H1 (cell line): ENCODE measurements around the gene CD180. TPM values are rescaled to one million over a fixed set of nuclear protein-coding genes. Genes with fewer than 3 reads are reported as not detected.

Source experiments
- CTCF ChIA-PET: fragments of 300-600 bp; sonication (Branson Sonifier 250); formaldehyde crosslinking; loops from one replicate; lab custom pipeline; 2021; ENCODE audit not compliant: partially characterized antibody; lab: Charles Lee
- POLR2A ChIA-PET: fragments of 300-600 bp; sonication (Branson Sonifier 250); formaldehyde crosslinking; loops from one replicate; lab custom pipeline; 2021; ENCODE audit warnings: inconsistent platforms; ENCODE audit not compliant: partially characterized antibody; lab: Charles Lee
- DNase-seq, 2 experiments: peaks; one replicate each; pipeline versions ENCODE4 v3.0.0 to v3.0.0-alpha.2; 2010 to 2022; ENCODE audit warnings: low spot score in 2 of 2, low read depth in 1 of 2, mixed read lengths in 1 of 2
- FAIRE-seq: peaks from 2 replicates; lab custom pipeline; 2011; peaks lifted over from hg19 to GRCh38; lab: Jason Lieb, UNC
- H2AFZ ChIP-seq: 2 replicates; pipeline ENCODE4 v1.8.1; 2012; ENCODE audit warnings: low read length, inconsistent platforms
- H2AK5ac ChIP-seq: 2 replicates; pipeline ENCODE4 v1.6.1; 2013; ENCODE audit warnings: low read depth, low read length
- H2BK120ac ChIP-seq: replicated peaks from 2 replicates; pipeline ENCODE3; 2013; ENCODE audit warnings: low read depth, low read length, inconsistent platforms
- H2BK12ac ChIP-seq: 2 replicates; pipeline ENCODE4 v1.6.1; 2013; ENCODE audit warnings: low read depth, low read length
- H2BK15ac ChIP-seq: 2 replicates; pipeline ENCODE4 v1.6.1; 2013; ENCODE audit warnings: low read length
- H2BK20ac ChIP-seq: 2 replicates; pipeline ENCODE4 v1.6.1; 2013; ENCODE audit warnings: low read length
- H2BK5ac ChIP-seq: 2 replicates; pipeline ENCODE4 v1.6.1; 2013; ENCODE audit warnings: low read depth, low read length
- H3K14ac ChIP-seq: 2 replicates; pipeline ENCODE4 v1.6.1; 2013; ENCODE audit warnings: inconsistent platforms; ENCODE audit not compliant: insufficient read length
- H3K18ac ChIP-seq: 2 replicates; pipeline ENCODE4 v1.6.1; 2013; ENCODE audit warnings: low read length; ENCODE audit errors: extremely low read depth
- H3K23ac ChIP-seq: 2 replicates; pipeline ENCODE4 v1.6.1; 2013; ENCODE audit warnings: inconsistent platforms; ENCODE audit not compliant: insufficient read length
- H3K23me2 ChIP-seq: 2 replicates; pipeline ENCODE4 v1.6.1; 2013; ENCODE audit warnings: low read depth, low read length
- H3K27ac ChIP-seq: 2 replicates; pipeline ENCODE4 v1.6.1; 2011; ENCODE audit warnings: low read depth, low read length, inconsistent platforms
- H3K27me3 ChIP-seq, 4 experiments: replicated peaks in 1 of 4; 1 replicate in 1 of 4; 2 replicates in 3 of 4; pipeline versions ENCODE4 v1.6.1 to v1.8.1; 2011 to 2013; ENCODE audit warnings: low read length in 3 of 4, mild to moderate bottlenecking in 3 of 4, inconsistent platforms in 2 of 4, mixed read lengths in 2 of 4, moderate library complexity in 1 of 4; ENCODE audit not compliant: control insufficient read depth in 3 of 4, insufficient read depth in 3 of 4; ENCODE audit errors: extremely low read depth in 1 of 4
- H3K36me3 ChIP-seq, 4 experiments: 2 replicates each; pipeline versions ENCODE4 v1.6.1 to v1.8.1; 2011 to 2013; ENCODE audit warnings: mild to moderate bottlenecking in 4 of 4, low read length in 3 of 4, moderate library complexity in 2 of 4, control low read depth in 1 of 4, inconsistent platforms in 1 of 4; ENCODE audit not compliant: insufficient read depth in 4 of 4, control insufficient read depth in 2 of 4
- H3K4ac ChIP-seq: replicated peaks from 2 replicates; pipeline ENCODE3; 2013; ENCODE audit warnings: low read length, low read depth, mixed read lengths, inconsistent platforms; ENCODE audit not compliant: insufficient read length
- H3K4me1 ChIP-seq, 4 experiments: replicated peaks in 1 of 4; 1 replicate in 1 of 4; 2 replicates in 3 of 4; pipeline versions ENCODE4 v1.6.1 to v1.8.1; 2011 to 2013; ENCODE audit warnings: low read length in 3 of 4, inconsistent platforms in 2 of 4, mixed read lengths in 1 of 4; ENCODE audit not compliant: insufficient read depth in 4 of 4, control insufficient read depth in 3 of 4
- H3K4me2 ChIP-seq, 2 experiments: 2 replicates each; pipeline versions ENCODE4 v1.6.1 to v1.8.1; 2011 to 2013; ENCODE audit warnings: low read depth in 2 of 2, low read length in 2 of 2, control low read depth in 1 of 2, inconsistent platforms in 1 of 2, mild to moderate bottlenecking in 1 of 2; ENCODE audit not compliant: insufficient read depth in 1 of 2
- H3K4me3 ChIP-seq, 4 experiments: fragments of 200-600, 300-600 bp in 1 of 4; sonication (generic), shearing (Covaris generic), sonication (Bioruptor Twin) in 1 of 4; 2 replicates each; pipeline versions ENCODE4 v1.5.1 to v1.8.1; 2011 to 2016; ENCODE audit warnings: low read length in 4 of 4, low read depth in 3 of 4, control low read depth in 2 of 4, inconsistent platforms in 2 of 4, mild to moderate bottlenecking in 2 of 4, mixed read lengths in 1 of 4, moderate library complexity in 1 of 4; ENCODE audit not compliant: insufficient read depth in 2 of 4; ENCODE audit errors: extremely low read depth in 1 of 4
- H3K56ac ChIP-seq: replicated peaks from 2 replicates; pipeline ENCODE3; 2013; ENCODE audit warnings: low read depth, mild to moderate bottlenecking, mixed read lengths, low read length, inconsistent platforms; ENCODE audit not compliant: insufficient read length
- H3K79me1 ChIP-seq: 2 replicates; pipeline ENCODE4 v1.6.1; 2013; ENCODE audit warnings: low read depth, low read length, control low read depth
- H3K79me2 ChIP-seq, 2 experiments: 2 replicates each; pipeline versions ENCODE4 v1.6.1 to v1.8.1; 2012 to 2013; ENCODE audit warnings: low read length in 2 of 2, mild to moderate bottlenecking in 2 of 2, inconsistent platforms in 1 of 2; ENCODE audit not compliant: insufficient read depth in 2 of 2, control insufficient read depth in 1 of 2
- H3K9ac ChIP-seq, 4 experiments: replicated peaks in 1 of 4; 1 replicate in 1 of 4; 2 replicates in 3 of 4; pipeline versions ENCODE4 v1.6.1 to v1.8.1; 2011 to 2013; ENCODE audit warnings: low read depth in 3 of 4, low read length in 3 of 4, control low read depth in 2 of 4, mild to moderate bottlenecking in 2 of 4, moderate library complexity in 2 of 4, inconsistent platforms in 1 of 4; ENCODE audit errors: extremely low read depth in 1 of 4
- H3K9me3 ChIP-seq, 2 experiments: 2 replicates each; pipeline versions ENCODE4 v1.6.1 to v1.8.1; 2012 to 2013; ENCODE audit warnings: mild to moderate bottlenecking in 2 of 2, moderate library complexity in 2 of 2, control low read depth in 1 of 2, inconsistent platforms in 1 of 2, low read depth in 1 of 2, low read length in 1 of 2, mixed read lengths in 1 of 2; ENCODE audit not compliant: insufficient read depth in 2 of 2
- H4K20me1 ChIP-seq, 2 experiments: replicated peaks in 1 of 2; 2 replicates each; pipeline versions ENCODE3 to v1.8.1; 2011 to 2013; ENCODE audit warnings: inconsistent platforms in 2 of 2, low read length in 2 of 2, mild to moderate bottlenecking in 1 of 2; ENCODE audit not compliant: insufficient read depth in 2 of 2, control insufficient read depth in 1 of 2
- H4K5ac ChIP-seq: 2 replicates; pipeline ENCODE4 v1.6.1; 2013; ENCODE audit warnings: low read length, low read depth, mixed read lengths, inconsistent platforms; ENCODE audit not compliant: insufficient read length
- H4K8ac ChIP-seq: 2 replicates; pipeline ENCODE4 v1.8.0; 2013; ENCODE audit warnings: mild to moderate bottlenecking, moderate library complexity, low read length, inconsistent platforms; ENCODE audit not compliant: insufficient read depth; ENCODE audit errors: extremely low read depth
- H4K91ac ChIP-seq: replicated peaks from 2 replicates; pipeline ENCODE3; 2013; ENCODE audit warnings: low read length, mixed read lengths, inconsistent platforms; ENCODE audit not compliant: insufficient read length
- BRCA1 ChIP-seq: IDR thresholded peaks from 2 replicates; pipeline ENCODE4 v1.6.1; 2012; ENCODE audit warnings: low read depth, low read length, improper control_type of control experiment
- FOSL1 ChIP-seq: IDR thresholded peaks from 2 replicates; pipeline ENCODE4 v1.6.1; 2011; ENCODE audit warnings: mild to moderate bottlenecking, low read depth, low read length, moderate library complexity; ENCODE audit not compliant: insufficient read depth
- PHF8 ChIP-seq: fragments of 200-600 bp; sonication (generic); conservative IDR thresholded peaks from 2 replicates; pipeline ENCODE4 v1.7.1; 2012; ENCODE audit warnings: low read depth, mild to moderate bottlenecking, inconsistent platforms, low read length, moderate library complexity
- TEAD4 ChIP-seq: IDR thresholded peaks from 2 replicates; pipeline ENCODE4 v1.6.1; 2012; ENCODE audit warnings: low read depth, low read length, inconsistent platforms, mixed read lengths
- WGBS, 2 experiments: shearing (Covaris generic) in 1 of 2; methylation state at CpG; one replicate each; pipeline versions ENCODE4 v1.1.6 to v1.1.7; 2013 to 2015; ENCODE audit warnings: low lambda C conversion rate in 2 of 2, mixed read lengths in 2 of 2, inconsistent platforms in 1 of 2, low coverage in 1 of 2, missing lambda C conversion rate in 1 of 2; ENCODE audit not compliant: insufficient replicate concordance in 2 of 2, insufficient coverage in 1 of 2, insufficient read length in 1 of 2; ENCODE audit errors: extremely low coverage in 1 of 2, missing lambda C conversion rate in 1 of 2; 5-methylcytosine and 5-hydroxymethylcytosine counted together
- polyA plus RNA-seq, 7 experiments: library from polyadenylated mRNA; depleted of rRNA in 3 of 7; stranded (reverse) in 5 of 7; unstranded in 2 of 7; fragments of >200 nt in 5 of 7; fragments of 200-250 nt in 2 of 7; gene quantifications; 1 replicate in 5 of 7; 2 replicates in 1 of 7; 4 replicates in 1 of 7; pipeline versions ENCODE4 v1.2.1 to v1.2.3, GENCODE V29; 2011 to 2013; ENCODE audit warnings: missing spikeins in 2 of 7, mixed read lengths in 2 of 7
- total RNA-seq: library from RNA; stranded (reverse); fragmentation: NEBNext Ultra II Directional; extraction: Animal tissue kit (Norgen Biotek cat#: 25700); gene quantifications from 2 replicates; pipeline ENCODE4 v1.2.1, GENCODE V29; 2021
- TF ChIP-seq, protein P1 (sequence below): IDR thresholded peaks from 2 replicates; pipeline ENCODE4 v1.6.1; 2012; ENCODE audit warnings: low read length, inconsistent platforms

CD180 gene
- total and polyA plus RNA-seq, 2 of the 8 experiments (the other 6 are each of a cell fraction or from before 2014, with no cell fraction given) = not detected

DNA sequence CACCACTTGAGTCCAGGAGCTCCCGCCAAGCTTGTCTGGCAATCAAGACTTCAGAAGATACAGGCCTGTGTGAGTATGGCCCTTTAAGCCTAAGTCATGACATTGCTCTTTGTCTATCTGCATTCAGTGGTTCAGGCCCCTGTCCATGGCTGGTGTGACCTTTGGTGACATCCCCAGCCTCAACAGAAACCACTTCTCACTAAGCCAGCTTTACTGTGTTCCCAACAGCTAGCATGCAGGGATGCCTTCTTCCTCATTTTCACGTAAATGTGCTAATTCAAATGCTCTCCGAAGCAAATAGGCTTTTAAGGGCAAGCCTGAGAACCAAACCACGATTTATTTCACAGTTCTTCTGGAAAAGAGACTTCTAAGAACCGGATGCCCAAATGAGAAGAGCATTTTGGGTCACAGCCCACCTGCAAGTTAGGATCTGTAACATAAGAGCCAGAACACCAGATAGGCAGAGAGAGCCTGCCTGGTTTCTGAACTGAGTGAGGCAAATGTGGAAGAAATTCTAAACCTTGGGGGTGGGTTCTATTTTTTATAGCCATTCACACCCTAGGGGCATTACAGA is 14.9 kb downstream of the CD180 start:
- Histone ChIP-seq H2AK5ac (no peak overlapping the region), H3K4ac (no peak overlapping the region), H3K23me2 (no peaks in the 10 kb centered on the region; the same call in 1 of the 2 replicates), H3K4me2 (peak overlapping the region; percentile 3 to 36; a peak in 3 of 4 replicates), H3K9ac (no peak overlapping the region), H4K91ac (no peak overlapping the region), H2BK120ac (no peak overlapping the region), H4K5ac (no peak overlapping the region)
- TF ChIP-seq FOSL1 (no peak), PHF8 (no peak), BRCA1 (no peak), TEAD4 (no peak)
- TF ChIP-seq, protein P1, sequence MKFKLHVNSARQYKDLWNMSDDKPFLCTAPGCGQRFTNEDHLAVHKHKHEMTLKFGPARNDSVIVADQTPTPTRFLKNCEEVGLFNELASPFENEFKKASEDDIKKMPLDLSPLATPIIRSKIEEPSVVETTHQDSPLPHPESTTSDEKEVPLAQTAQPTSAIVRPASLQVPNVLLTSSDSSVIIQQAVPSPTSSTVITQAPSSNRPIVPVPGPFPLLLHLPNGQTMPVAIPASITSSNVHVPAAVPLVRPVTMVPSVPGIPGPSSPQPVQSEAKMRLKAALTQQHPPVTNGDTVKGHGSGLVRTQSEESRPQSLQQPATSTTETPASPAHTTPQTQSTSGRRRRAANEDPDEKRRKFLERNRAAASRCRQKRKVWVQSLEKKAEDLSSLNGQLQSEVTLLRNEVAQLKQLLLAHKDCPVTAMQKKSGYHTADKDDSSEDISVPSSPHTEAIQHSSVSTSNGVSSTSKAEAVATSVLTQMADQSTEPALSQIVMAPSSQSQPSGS = no peak
- TF ChIP-seq, all 59 proteins: peak for 0
- DNase-seq (no peak), FAIRE-seq (peak; percentile 48)
- Histone ChIP-seq H3K27me3 (peaks cover 0 to 4% (median 0%) of the 10 kb centered on the region in 4 experiments; a peak in 2 of 7 replicates), H4K8ac (no peak overlapping the region), H2BK12ac (no peak overlapping the region), H3K27ac (no peak overlapping the region), H2AFZ (peak overlapping the region; percentile 5; the same call in 1 of the 2 replicates), H3K79me2 (no peaks in the 10 kb centered on the region), H3K18ac (no peak overlapping the region), H3K56ac (no peak overlapping the region), H4K20me1 (no peaks in the 10 kb centered on the region), H3K36me3 (peaks cover 0 to 2% (median 0%) of the 10 kb centered on the region in 4 experiments; a peak in 1 of 8 replicates), H2BK5ac (no peak overlapping the region), H3K79me1 (no peaks in the 10 kb centered on the region), H2BK15ac (no peak overlapping the region), H3K4me3 (no peak overlapping the region), H3K9me3 (no peaks in the 10 kb centered on the region; a peak in 1 of 4 replicates), H3K4me1 (peaks cover 0 to 5% (median 3%) of the 10 kb centered on the region in 4 experiments; a peak in 4 of 7 replicates), H3K14ac (no peak overlapping the region), H3K23ac (no peak overlapping the region), H2BK20ac (no peak overlapping the region)
- ChIA-PET CTCF (interaction anchor here (1.8 to 5.1 kb wide), 3 partner anchors 13 to 19 kb away, joined by 4 to 30 read pairs (median 6); no protein-coding TSS in a partner anchor), POLR2A (interaction anchor here (0.6 kb wide), 1 partner anchor 1118 kb away, joined by 3 read pairs; no protein-coding TSS in a partner anchor)
- WGBS, 2 experiments = 53% methylated on average over 5 of the region's 5 CpGs; no CpG with 5 or more reads in 1 of the 2 experiments
